HAP-1 (cell line): Measurements from ENCODE around the gene IAH1.

Source experiments
- DNase-seq, 2 experiments: peaks; one replicate each; pipeline ENCODE4 v3.0.0-alpha.2; 2016 to 2020; ENCODE audit warnings: low spot score in 2 of 2
- H3K27me3 ChIP-seq: fragments of 250-450 bp; sonication (Bioruptor Pico); 2 replicates; pipeline ENCODE4 v1.5.1; 2020; ENCODE audit warnings: low read depth, mild to moderate bottlenecking, moderate library complexity
- H3K36me3 ChIP-seq: fragments of 250-450 bp; sonication (Bioruptor Pico); replicated peaks from 2 replicates; pipeline ENCODE4 v1.5.1; 2020; ENCODE audit warnings: mild to moderate bottlenecking
- H3K4me1 ChIP-seq: fragments of 250-450 bp; sonication (Bioruptor Pico); 2 replicates; pipeline ENCODE4 v1.5.1; 2020; ENCODE audit warnings: mild to moderate bottlenecking
- H3K4me3 ChIP-seq: fragments of 250-450 bp; sonication (Bioruptor Pico); 2 replicates; pipeline ENCODE4 v1.5.1; 2020; ENCODE audit warnings: mild to moderate bottlenecking, moderate library complexity
- H3K9me3 ChIP-seq: fragments of 250-450 bp; sonication (Bioruptor Pico); 2 replicates; pipeline ENCODE4 v1.5.1; 2020; ENCODE audit warnings: mild to moderate bottlenecking, moderate library complexity
- in situ Hi-C: fragments of 300-500 bp; cut with MboI; formaldehyde crosslinking; loops from 3 replicates; pipeline ENCODE4 v1.14.3; 2020; ENCODE audit warnings: low sequenced_read_pairs, inconsistent platforms, mixed read lengths

IAH1 gene

DNA sequence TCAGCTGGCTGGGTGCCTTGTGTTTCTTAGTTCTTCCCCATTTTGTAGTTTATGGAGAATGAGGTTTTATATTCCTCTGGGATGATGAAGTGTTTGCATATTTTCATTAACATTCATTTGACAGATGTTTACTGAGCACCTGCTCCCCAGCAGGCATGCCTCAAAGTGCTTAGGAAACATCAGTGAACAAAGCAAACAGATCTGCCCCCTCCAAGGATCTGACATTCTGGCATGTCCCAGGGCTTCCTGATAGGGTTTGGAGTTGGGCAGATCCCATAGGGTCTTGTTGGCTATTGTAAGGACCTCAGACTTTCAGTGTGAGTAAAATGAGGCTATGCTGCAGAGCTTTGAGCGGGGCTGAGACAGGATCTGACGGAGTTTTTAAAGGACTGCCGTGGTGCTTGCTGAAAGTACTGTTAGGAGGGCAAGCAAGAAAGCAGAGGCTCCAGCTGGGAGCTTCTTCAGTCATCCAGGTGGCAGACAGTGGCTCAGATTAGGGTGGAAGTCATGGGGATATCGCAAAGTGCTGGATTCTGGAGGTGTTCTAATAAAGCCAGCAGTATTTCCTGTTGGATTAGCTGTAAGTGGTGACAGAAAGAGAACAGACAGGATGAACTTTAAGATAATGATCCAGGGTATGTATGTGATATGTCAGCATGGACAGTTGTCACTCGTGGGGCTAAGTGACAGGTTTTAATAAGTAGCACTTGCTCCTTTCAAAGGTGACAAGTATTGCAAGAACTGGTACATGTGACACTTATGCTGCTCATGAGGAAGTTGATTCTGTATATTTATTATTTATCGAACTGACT is 11.3 kb upstream of the IAH1 start:
- H3K27me3 ChIP-seq = no peaks in the 10 kb centered on the region
- H3K36me3 ChIP-seq = peaks cover 42% of the 10 kb centered on the region
- no peak for DNase-seq
- H3K9me3 ChIP-seq = no peaks in the 10 kb centered on the region
- no peaks in the 10 kb centered on the region for H3K4me1 ChIP-seq
- in situ Hi-C loops = no loop called here
- no peak overlapping the region for H3K4me3 ChIP-seq

DNA sequence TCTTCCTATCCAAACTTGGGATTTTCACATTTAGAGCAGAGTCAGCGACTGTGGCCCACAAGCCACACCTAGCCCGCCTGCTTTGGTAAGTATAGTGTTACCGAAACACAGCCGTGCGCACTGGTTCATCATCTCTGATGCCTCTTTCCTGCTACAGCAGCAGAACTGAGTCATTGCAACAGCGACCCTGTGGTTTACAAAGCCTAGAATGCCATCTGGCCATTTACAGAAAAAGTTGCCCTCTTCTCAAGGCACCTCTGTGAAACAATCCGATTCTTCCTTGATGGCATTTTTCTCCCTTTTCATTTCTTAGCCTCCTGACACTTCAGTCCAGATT is 10.7 kb upstream of the IAH1 start:
- in situ Hi-C loops = no loop called here
- Histone ChIP-seq H3K4me1 (no peaks in the 10 kb centered on the region), H3K27me3 (no peaks in the 10 kb centered on the region), H3K4me3 (no peak overlapping the region), H3K36me3 (peaks cover 40% of the 10 kb centered on the region), H3K9me3 (no peaks in the 10 kb centered on the region)
- DNase-seq = no peak

DNA sequence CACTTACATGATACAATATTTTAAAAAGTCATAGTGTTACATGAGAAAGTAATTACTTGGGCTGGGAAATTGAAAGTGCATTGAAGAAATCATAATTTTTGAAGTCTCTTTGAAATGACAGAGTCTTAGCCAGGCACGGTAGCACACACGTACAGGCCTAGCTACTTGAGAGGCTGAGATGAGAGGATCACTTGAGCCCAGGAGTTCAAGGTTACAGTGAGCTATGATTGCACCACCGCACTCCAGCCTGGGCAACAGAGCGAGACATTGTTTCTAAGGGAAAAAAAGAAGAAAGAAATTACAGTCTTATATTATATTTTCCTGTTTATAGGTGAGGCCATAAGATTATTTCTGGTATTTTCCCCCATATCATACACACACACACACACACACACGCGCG is 9.2 kb upstream of the IAH1 start:
- no peaks in the 10 kb centered on the region for H3K9me3 ChIP-seq
- peaks cover 45% of the 10 kb centered on the region for H3K36me3 ChIP-seq
- no peak overlapping the region for H3K4me3 ChIP-seq
- in situ Hi-C loops = no loop called here
- H3K27me3 ChIP-seq = no peaks in the 10 kb centered on the region
- no peaks in the 10 kb centered on the region for H3K4me1 ChIP-seq
- DNase-seq = no peak

DNA sequence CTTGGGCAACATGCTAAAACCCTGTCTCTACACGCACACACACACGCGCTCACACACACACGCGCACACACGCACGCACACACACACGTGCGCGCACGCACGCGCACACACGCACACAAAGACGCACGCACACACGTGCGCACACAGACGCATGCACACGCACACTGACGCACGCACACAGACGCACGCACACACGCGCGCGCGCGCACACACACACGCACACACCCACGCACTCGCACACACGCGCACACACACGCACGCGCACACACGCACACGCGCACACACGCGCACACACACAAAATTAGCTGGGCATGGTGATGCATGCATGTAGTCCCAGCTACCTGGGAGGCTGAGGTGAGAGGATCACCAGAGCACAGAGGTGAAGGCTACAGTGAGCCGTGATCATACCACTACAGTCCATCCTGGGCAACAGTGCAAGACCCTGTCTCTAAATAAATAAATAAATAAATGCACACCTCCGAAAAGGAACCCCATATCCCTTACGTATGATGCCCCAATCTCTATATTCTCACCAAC is 8.1 kb upstream of the IAH1 start:
- Histone ChIP-seq H3K27me3 (no peaks in the 10 kb centered on the region), H3K36me3 (peaks cover 41% of the 10 kb centered on the region), H3K4me3 (no peak overlapping the region), H3K4me1 (no peaks in the 10 kb centered on the region), H3K9me3 (no peaks in the 10 kb centered on the region)
- in situ Hi-C loops = no loop called here
- DNase-seq = no peak

DNA sequence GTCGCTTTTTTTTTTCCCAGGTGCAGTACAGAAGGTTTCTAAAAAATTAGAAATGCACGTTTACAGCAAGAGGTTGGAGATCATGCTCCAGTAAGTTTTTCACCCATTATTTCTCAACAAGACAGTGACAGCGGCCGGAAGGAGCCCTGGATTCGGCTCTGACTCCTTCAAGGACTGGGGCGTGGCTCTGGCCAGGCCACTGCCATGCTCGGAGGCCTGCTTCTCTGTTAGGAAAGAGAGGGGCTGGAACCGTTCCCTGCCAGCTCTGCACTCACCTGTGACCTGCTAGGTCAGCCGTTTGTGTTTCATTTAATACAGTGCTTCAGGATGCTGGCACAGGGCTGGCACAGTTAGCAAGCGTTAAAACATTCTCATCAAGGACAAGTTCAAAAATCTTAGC is 6.7 kb upstream of the IAH1 start:
- DNase-seq = no peak
- in situ Hi-C loops = no loop called here
- Histone ChIP-seq H3K27me3 (no peaks in the 10 kb centered on the region), H3K9me3 (no peaks in the 10 kb centered on the region), H3K4me1 (no peaks in the 10 kb centered on the region), H3K36me3 (peaks cover 48% of the 10 kb centered on the region), H3K4me3 (no peak overlapping the region)

DNA sequence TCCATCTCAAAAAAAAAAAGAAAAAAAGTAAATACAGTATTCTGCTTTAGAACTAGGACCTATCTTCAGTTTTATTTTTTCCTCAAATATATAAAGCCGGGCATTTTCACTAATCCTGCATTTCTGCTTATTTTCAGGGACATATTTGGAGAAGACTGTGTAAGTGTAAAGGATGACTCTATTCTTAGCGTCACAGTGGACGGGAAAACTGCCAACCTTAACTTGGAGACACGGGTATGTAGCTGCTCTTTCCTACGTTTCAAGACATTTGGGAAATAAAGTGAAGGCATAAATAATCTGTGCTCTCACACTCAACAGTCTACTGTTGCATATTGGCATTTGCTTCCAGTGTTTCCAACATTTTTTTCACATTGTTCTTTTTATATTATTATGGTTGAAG is 3.1 kb upstream of the IAH1 start:
- in situ Hi-C loops = no loop called here
- H3K4me1 ChIP-seq = peaks cover 4% of the 10 kb centered on the region
- H3K36me3 ChIP-seq = peaks cover 42% of the 10 kb centered on the region

DNA sequence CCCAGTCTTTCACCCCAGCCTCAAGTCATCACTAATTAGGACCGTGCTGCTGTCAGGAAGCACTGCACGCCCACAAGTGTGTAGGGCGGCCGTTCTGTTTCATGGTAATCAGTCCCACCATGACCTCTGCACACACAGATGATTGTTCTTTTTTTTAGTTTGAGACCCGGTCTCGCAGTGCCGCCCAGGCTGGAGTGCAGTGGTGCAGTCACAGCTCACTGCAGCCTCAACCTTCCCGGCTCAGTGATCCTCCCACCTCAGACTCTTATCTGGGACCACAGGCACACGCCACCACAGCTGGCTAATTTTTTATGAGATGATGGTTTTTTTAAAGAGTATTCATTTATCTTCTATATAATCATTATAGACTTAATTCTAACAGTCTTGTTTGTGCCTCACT is 1.8 kb upstream of the IAH1 start:
- H3K36me3 ChIP-seq = peaks cover 37% of the 10 kb centered on the region
- DNase-seq = no peak
- no peak overlapping the region for H3K4me3 ChIP-seq
- peaks cover 4% of the 10 kb centered on the region for H3K4me1 ChIP-seq
- no peaks in the 10 kb centered on the region for H3K27me3 ChIP-seq
- in situ Hi-C loops = no loop called here
- H3K9me3 ChIP-seq = no peaks in the 10 kb centered on the region

More for the DNA sequence above, 3.1 kb upstream of the IAH1 start:
- H3K27me3 ChIP-seq = no peaks in the 10 kb centered on the region
- no peak overlapping the region for H3K4me3 ChIP-seq
- H3K9me3 ChIP-seq = no peaks in the 10 kb centered on the region
- no peak for DNase-seq

DNA sequence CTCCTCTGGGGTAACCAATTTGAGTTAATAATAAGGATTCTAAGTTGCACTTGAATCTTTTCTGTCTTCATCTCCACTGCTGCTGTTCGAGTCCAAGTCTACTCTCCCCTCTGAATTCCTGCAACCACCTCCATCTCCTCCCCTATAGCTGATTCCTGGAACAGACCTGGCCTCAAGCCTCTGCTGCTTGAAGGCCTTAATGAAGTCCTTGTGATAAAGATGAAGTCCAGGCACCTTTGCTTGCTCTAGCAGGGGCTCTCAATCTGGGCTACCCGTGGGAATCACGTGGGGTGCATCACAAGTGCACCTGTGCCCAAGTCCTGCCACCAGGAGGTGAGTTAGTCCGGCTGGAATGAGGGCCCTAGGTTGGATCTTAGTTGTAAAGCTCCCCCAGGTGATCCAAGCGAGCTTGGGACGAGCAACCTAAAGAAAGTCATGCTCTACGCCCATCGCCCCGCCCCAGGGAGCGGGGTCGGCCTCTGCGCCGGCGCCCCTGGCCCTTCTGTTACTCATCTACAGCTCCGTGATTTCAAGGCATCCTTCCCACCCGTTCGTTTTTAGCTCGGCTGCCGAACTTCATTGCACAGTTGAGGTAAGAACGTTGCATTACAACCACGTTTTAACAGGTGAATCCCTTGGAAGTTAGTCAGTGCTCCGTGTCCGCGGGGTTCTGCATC is 905 bp upstream of the IAH1 start:
- H3K4me1 ChIP-seq = peaks cover 4% of the 10 kb centered on the region
- in situ Hi-C loops = no loop called here
- DNase-seq = no peak
- H3K27me3 ChIP-seq = no peaks in the 10 kb centered on the region
- no peaks in the 10 kb centered on the region for H3K9me3 ChIP-seq
- peaks cover 30% of the 10 kb centered on the region for H3K36me3 ChIP-seq
- no peak overlapping the region for H3K4me3 ChIP-seq

DNA sequence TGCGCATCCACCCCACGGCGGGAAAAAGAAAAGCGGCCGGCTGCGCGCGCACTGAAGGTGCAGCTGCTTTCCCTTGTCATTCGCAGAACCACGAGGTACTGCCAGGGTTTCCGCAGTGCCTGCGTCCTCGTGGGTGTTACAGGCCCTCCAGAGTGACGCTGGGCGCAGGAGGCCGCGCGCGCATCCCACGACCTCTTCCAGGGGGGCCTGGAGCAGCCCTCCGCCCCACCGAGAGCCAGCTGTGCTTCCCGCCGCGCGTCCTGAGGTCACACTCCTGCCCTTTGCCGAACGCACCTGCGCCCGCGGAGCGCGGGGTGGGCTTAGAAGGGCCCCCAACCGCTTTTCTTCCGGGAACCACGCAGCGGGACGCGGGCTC is 378 bp upstream of the IAH1 start:
- no peak for DNase-seq
- H3K27me3 ChIP-seq = no peaks in the 10 kb centered on the region
- in situ Hi-C loops = no loop called here
- H3K9me3 ChIP-seq = no peaks in the 10 kb centered on the region
- peaks cover 4% of the 10 kb centered on the region for H3K4me1 ChIP-seq
- peaks cover 26% of the 10 kb centered on the region for H3K36me3 ChIP-seq
- H3K4me3 ChIP-seq = no peak overlapping the region

DNA sequence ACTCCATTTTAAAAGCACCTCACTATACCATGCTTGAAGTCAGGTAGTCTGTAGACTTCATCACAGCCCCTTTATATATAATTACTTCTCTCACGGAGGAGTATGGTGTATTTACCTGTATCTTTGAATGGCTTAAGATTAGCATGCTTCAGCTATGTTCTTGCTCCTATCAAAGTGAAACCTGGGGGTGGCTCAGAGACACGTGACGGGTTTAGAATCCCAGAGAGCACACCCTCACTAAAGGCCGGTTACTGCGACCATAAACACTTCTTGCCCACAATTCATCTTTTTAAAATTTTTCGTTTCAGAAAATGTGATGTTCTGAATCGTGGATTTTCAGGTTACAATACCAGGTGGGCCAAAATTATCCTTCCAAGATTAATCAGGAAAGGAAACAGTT is 3.6 kb downstream of the IAH1 start:
- Histone ChIP-seq H3K4me1 (peaks cover 4% of the 10 kb centered on the region), H3K4me3 (no peak overlapping the region), H3K9me3 (no peaks in the 10 kb centered on the region), H3K36me3 (peaks cover 6% of the 10 kb centered on the region), H3K27me3 (no peaks in the 10 kb centered on the region)
- in situ Hi-C loops = no loop called here
- no peak for DNase-seq

DNA sequence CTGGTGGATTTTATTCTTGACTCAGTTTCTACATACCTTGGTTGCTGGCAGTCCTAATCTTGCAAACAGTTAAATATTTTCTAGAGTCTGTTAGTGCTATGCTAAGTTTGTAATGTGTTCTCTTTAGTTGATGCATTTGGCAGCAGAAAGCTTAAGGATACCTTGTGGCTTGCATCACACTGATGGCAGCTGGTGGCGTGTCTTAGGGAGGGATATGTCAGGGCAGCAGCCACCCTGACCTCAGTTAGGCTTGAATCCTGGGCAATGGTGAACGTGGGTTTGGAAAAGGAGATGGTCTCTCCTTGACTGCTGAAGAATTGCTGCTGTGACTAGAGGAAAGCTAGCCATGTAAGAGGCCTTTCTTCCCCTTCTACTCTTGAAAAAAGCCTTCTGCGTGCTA is 4.2 kb downstream of the IAH1 start:
- no peaks in the 10 kb centered on the region for H3K9me3 ChIP-seq
- H3K4me3 ChIP-seq = no peak overlapping the region
- H3K36me3 ChIP-seq = peaks cover 3% of the 10 kb centered on the region; the same call in 1 of the 2 replicates
- H3K4me1 ChIP-seq = peaks cover 4% of the 10 kb centered on the region
- in situ Hi-C loops = no loop called here
- DNase-seq = no peak
- H3K27me3 ChIP-seq = no peaks in the 10 kb centered on the region

DNA sequence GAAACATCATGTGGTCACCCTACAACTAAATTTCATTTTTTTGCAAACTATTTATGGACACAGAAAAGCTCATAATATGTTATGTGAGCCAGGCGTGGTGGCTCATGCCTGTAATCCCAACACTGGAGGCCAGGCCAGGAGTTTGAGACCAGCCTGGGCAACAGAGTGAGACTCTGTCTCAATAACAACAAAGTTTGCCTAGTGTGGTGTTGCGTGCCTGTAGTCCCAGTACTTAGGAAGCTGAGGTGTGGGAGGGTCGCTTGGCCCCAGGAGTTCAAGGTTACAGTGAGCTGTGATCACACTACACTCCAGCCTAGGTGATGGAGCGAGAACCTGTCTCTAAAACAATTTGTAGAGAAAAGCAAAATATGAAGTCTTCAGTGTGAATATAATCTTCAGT is 5.8 kb downstream of the IAH1 start:
- in situ Hi-C loops = no loop called here

DNA sequence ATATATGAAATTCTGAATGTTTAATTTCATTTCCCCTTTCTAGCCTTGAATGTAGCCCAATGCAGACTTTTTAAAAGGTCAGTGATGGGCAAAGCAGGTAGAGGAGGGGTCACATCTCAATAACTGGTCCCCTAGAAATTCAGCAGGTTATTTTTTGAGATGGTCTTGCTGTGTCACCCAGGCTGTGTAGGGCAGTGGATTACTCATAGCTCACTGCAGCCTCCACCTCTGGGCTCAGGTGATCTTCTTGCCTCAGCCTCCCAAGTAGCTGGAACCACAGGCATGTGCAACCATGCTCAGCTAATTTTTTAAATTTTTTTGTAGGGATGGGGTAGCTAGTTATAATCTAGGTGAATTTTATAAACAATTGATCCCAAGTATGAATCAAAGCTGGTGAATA is 8.8 kb downstream of the IAH1 start:
- in situ Hi-C loops = no loop called here
- peaks cover 23% of the 10 kb centered on the region for H3K36me3 ChIP-seq

More for the DNA sequence above, 5.8 kb downstream of the IAH1 start:
- H3K36me3 ChIP-seq = peaks cover 8% of the 10 kb centered on the region
- peaks cover under 1% of the 10 kb centered on the region for H3K4me1 ChIP-seq
- no peaks in the 10 kb centered on the region for H3K9me3 ChIP-seq
- H3K27me3 ChIP-seq = no peaks in the 10 kb centered on the region
- H3K4me3 ChIP-seq = no peak overlapping the region
- DNase-seq = no peak

DNA sequence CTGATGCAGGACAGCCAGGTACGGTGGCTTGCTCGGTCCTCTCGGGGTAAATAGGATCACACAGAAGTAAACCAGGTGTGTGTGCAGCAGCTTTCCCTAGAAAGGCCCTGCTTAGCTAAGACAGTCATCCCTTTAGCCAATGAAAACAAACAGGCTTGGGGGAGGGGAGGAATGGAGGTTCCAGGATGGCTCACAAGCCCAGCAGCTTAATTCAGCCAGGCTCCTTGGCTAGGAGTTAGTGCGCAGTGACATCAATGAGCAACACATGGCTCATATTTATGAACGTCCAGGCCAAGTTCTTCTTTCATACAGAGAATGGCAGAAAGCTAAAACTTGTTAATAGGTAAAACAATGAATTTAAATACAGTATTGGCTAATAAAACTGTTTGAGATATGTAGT is 10.2 kb downstream of the IAH1 start:
- Histone ChIP-seq H3K36me3 (peaks cover 31% of the 10 kb centered on the region), H3K4me3 (no peak overlapping the region)
- in situ Hi-C loops = no loop called here

More for the DNA sequence above, 8.8 kb downstream of the IAH1 start:
- DNase-seq = no peak
- no peaks in the 10 kb centered on the region for H3K9me3 ChIP-seq
- H3K4me3 ChIP-seq = no peak overlapping the region
- no peaks in the 10 kb centered on the region for H3K27me3 ChIP-seq
- no peaks in the 10 kb centered on the region for H3K4me1 ChIP-seq

More for the DNA sequence above, 10.2 kb downstream of the IAH1 start:
- Histone ChIP-seq H3K27me3 (no peaks in the 10 kb centered on the region), H3K4me1 (no peaks in the 10 kb centered on the region), H3K9me3 (no peaks in the 10 kb centered on the region)
- no peak for DNase-seq
